H1 (cell line): Measurements from ENCODE around the gene RNU6-9. TPM values are rescaled to one million over a fixed set of nuclear protein-coding genes. Genes with fewer than 3 reads are reported as not detected.
"Not testable (repeated sequence)": the region's sequence is repeated elsewhere in the genome, so short reads cannot be mapped to it uniquely, and the experiment has no call there.

Experiments
- CTCF ChIA-PET: fragments of 300-600 bp; sonication (Branson Sonifier 250); formaldehyde crosslinking; loops from one replicate; lab custom pipeline; 2021; ENCODE audit not compliant: partially characterized antibody; lab: Charles Lee
- POLR2A ChIA-PET: fragments of 300-600 bp; sonication (Branson Sonifier 250); formaldehyde crosslinking; loops from one replicate; lab custom pipeline; 2021; ENCODE audit warnings: inconsistent platforms; ENCODE audit not compliant: partially characterized antibody; lab: Charles Lee
- DNase-seq, 2 experiments: peaks; one replicate each; pipeline versions ENCODE4 v3.0.0 to v3.0.0-alpha.2; 2010 to 2022; ENCODE audit warnings: low spot score in 2 of 2, low read depth in 1 of 2, mixed read lengths in 1 of 2
- FAIRE-seq: peaks from 2 replicates; lab custom pipeline; 2011; peaks lifted over from hg19 to GRCh38; lab: Jason Lieb, UNC
- H2AFZ ChIP-seq: 2 replicates; pipeline ENCODE4 v1.8.1; 2012; ENCODE audit warnings: low read length, inconsistent platforms
- H2AK5ac ChIP-seq: 2 replicates; pipeline ENCODE4 v1.6.1; 2013; ENCODE audit warnings: low read depth, low read length
- H2BK120ac ChIP-seq: replicated peaks from 2 replicates; pipeline ENCODE3; 2013; ENCODE audit warnings: low read depth, low read length, inconsistent platforms
- H2BK12ac ChIP-seq: 2 replicates; pipeline ENCODE4 v1.6.1; 2013; ENCODE audit warnings: low read depth, low read length
- H2BK15ac ChIP-seq: 2 replicates; pipeline ENCODE4 v1.6.1; 2013; ENCODE audit warnings: low read length
- H2BK20ac ChIP-seq: 2 replicates; pipeline ENCODE4 v1.6.1; 2013; ENCODE audit warnings: low read length
- H2BK5ac ChIP-seq: 2 replicates; pipeline ENCODE4 v1.6.1; 2013; ENCODE audit warnings: low read depth, low read length
- H3K14ac ChIP-seq: 2 replicates; pipeline ENCODE4 v1.6.1; 2013; ENCODE audit warnings: inconsistent platforms; ENCODE audit not compliant: insufficient read length
- H3K18ac ChIP-seq: 2 replicates; pipeline ENCODE4 v1.6.1; 2013; ENCODE audit warnings: low read length; ENCODE audit errors: extremely low read depth
- H3K23ac ChIP-seq: 2 replicates; pipeline ENCODE4 v1.6.1; 2013; ENCODE audit warnings: inconsistent platforms; ENCODE audit not compliant: insufficient read length
- H3K23me2 ChIP-seq: 2 replicates; pipeline ENCODE4 v1.6.1; 2013; ENCODE audit warnings: low read depth, low read length
- H3K27ac ChIP-seq: 2 replicates; pipeline ENCODE4 v1.6.1; 2011; ENCODE audit warnings: low read depth, low read length, inconsistent platforms
- H3K27me3 ChIP-seq, 4 experiments: replicated peaks in 1 of 4; 1 replicate in 1 of 4; 2 replicates in 3 of 4; pipeline versions ENCODE4 v1.6.1 to v1.8.1; 2011 to 2013; ENCODE audit warnings: low read length in 3 of 4, mild to moderate bottlenecking in 3 of 4, inconsistent platforms in 2 of 4, mixed read lengths in 2 of 4, moderate library complexity in 1 of 4; ENCODE audit not compliant: control insufficient read depth in 3 of 4, insufficient read depth in 3 of 4; ENCODE audit errors: extremely low read depth in 1 of 4
- H3K36me3 ChIP-seq, 4 experiments: 2 replicates each; pipeline versions ENCODE4 v1.6.1 to v1.8.1; 2011 to 2013; ENCODE audit warnings: mild to moderate bottlenecking in 4 of 4, low read length in 3 of 4, moderate library complexity in 2 of 4, control low read depth in 1 of 4, inconsistent platforms in 1 of 4; ENCODE audit not compliant: insufficient read depth in 4 of 4, control insufficient read depth in 2 of 4
- H3K4ac ChIP-seq: replicated peaks from 2 replicates; pipeline ENCODE3; 2013; ENCODE audit warnings: low read length, low read depth, mixed read lengths, inconsistent platforms; ENCODE audit not compliant: insufficient read length
- H3K4me1 ChIP-seq, 4 experiments: replicated peaks in 1 of 4; 1 replicate in 1 of 4; 2 replicates in 3 of 4; pipeline versions ENCODE4 v1.6.1 to v1.8.1; 2011 to 2013; ENCODE audit warnings: low read length in 3 of 4, inconsistent platforms in 2 of 4, mixed read lengths in 1 of 4; ENCODE audit not compliant: insufficient read depth in 4 of 4, control insufficient read depth in 3 of 4
- H3K4me2 ChIP-seq, 2 experiments: 2 replicates each; pipeline versions ENCODE4 v1.6.1 to v1.8.1; 2011 to 2013; ENCODE audit warnings: low read depth in 2 of 2, low read length in 2 of 2, control low read depth in 1 of 2, inconsistent platforms in 1 of 2, mild to moderate bottlenecking in 1 of 2; ENCODE audit not compliant: insufficient read depth in 1 of 2
- H3K4me3 ChIP-seq, 4 experiments: fragments of 200-600, 300-600 bp in 1 of 4; sonication (generic), shearing (Covaris generic), sonication (Bioruptor Twin) in 1 of 4; 2 replicates each; pipeline versions ENCODE4 v1.5.1 to v1.8.1; 2011 to 2016; ENCODE audit warnings: low read length in 4 of 4, low read depth in 3 of 4, control low read depth in 2 of 4, inconsistent platforms in 2 of 4, mild to moderate bottlenecking in 2 of 4, mixed read lengths in 1 of 4, moderate library complexity in 1 of 4; ENCODE audit not compliant: insufficient read depth in 2 of 4; ENCODE audit errors: extremely low read depth in 1 of 4
- H3K56ac ChIP-seq: replicated peaks from 2 replicates; pipeline ENCODE3; 2013; ENCODE audit warnings: low read depth, mild to moderate bottlenecking, mixed read lengths, low read length, inconsistent platforms; ENCODE audit not compliant: insufficient read length
- H3K79me1 ChIP-seq: 2 replicates; pipeline ENCODE4 v1.6.1; 2013; ENCODE audit warnings: low read depth, low read length, control low read depth
- H3K79me2 ChIP-seq, 2 experiments: 2 replicates each; pipeline versions ENCODE4 v1.6.1 to v1.8.1; 2012 to 2013; ENCODE audit warnings: low read length in 2 of 2, mild to moderate bottlenecking in 2 of 2, inconsistent platforms in 1 of 2; ENCODE audit not compliant: insufficient read depth in 2 of 2, control insufficient read depth in 1 of 2
- H3K9ac ChIP-seq, 4 experiments: replicated peaks in 1 of 4; 1 replicate in 1 of 4; 2 replicates in 3 of 4; pipeline versions ENCODE4 v1.6.1 to v1.8.1; 2011 to 2013; ENCODE audit warnings: low read depth in 3 of 4, low read length in 3 of 4, control low read depth in 2 of 4, mild to moderate bottlenecking in 2 of 4, moderate library complexity in 2 of 4, inconsistent platforms in 1 of 4; ENCODE audit errors: extremely low read depth in 1 of 4
- H3K9me3 ChIP-seq, 2 experiments: 2 replicates each; pipeline versions ENCODE4 v1.6.1 to v1.8.1; 2012 to 2013; ENCODE audit warnings: mild to moderate bottlenecking in 2 of 2, moderate library complexity in 2 of 2, control low read depth in 1 of 2, inconsistent platforms in 1 of 2, low read depth in 1 of 2, low read length in 1 of 2, mixed read lengths in 1 of 2; ENCODE audit not compliant: insufficient read depth in 2 of 2
- H4K20me1 ChIP-seq, 2 experiments: replicated peaks in 1 of 2; 2 replicates each; pipeline versions ENCODE3 to v1.8.1; 2011 to 2013; ENCODE audit warnings: inconsistent platforms in 2 of 2, low read length in 2 of 2, mild to moderate bottlenecking in 1 of 2; ENCODE audit not compliant: insufficient read depth in 2 of 2, control insufficient read depth in 1 of 2
- H4K5ac ChIP-seq: 2 replicates; pipeline ENCODE4 v1.6.1; 2013; ENCODE audit warnings: low read length, low read depth, mixed read lengths, inconsistent platforms; ENCODE audit not compliant: insufficient read length
- H4K8ac ChIP-seq: 2 replicates; pipeline ENCODE4 v1.8.0; 2013; ENCODE audit warnings: mild to moderate bottlenecking, moderate library complexity, low read length, inconsistent platforms; ENCODE audit not compliant: insufficient read depth; ENCODE audit errors: extremely low read depth
- H4K91ac ChIP-seq: replicated peaks from 2 replicates; pipeline ENCODE3; 2013; ENCODE audit warnings: low read length, mixed read lengths, inconsistent platforms; ENCODE audit not compliant: insufficient read length
- WGBS, 2 experiments: shearing (Covaris generic) in 1 of 2; methylation state at CpG; one replicate each; pipeline versions ENCODE4 v1.1.6 to v1.1.7; 2013 to 2015; ENCODE audit warnings: low lambda C conversion rate in 2 of 2, mixed read lengths in 2 of 2, inconsistent platforms in 1 of 2, low coverage in 1 of 2, missing lambda C conversion rate in 1 of 2; ENCODE audit not compliant: insufficient replicate concordance in 2 of 2, insufficient coverage in 1 of 2, insufficient read length in 1 of 2; ENCODE audit errors: extremely low coverage in 1 of 2, missing lambda C conversion rate in 1 of 2; 5-methylcytosine and 5-hydroxymethylcytosine counted together
- polyA plus RNA-seq, 7 experiments: library from polyadenylated mRNA; depleted of rRNA in 3 of 7; stranded (reverse) in 5 of 7; unstranded in 2 of 7; fragments of >200 nt in 5 of 7; fragments of 200-250 nt in 2 of 7; gene quantifications; 1 replicate in 5 of 7; 2 replicates in 1 of 7; 4 replicates in 1 of 7; pipeline versions ENCODE4 v1.2.1 to v1.2.3, GENCODE V29; 2011 to 2013; ENCODE audit warnings: missing spikeins in 2 of 7, mixed read lengths in 2 of 7
- total RNA-seq: library from RNA; stranded (reverse); fragmentation: NEBNext Ultra II Directional; extraction: Animal tissue kit (Norgen Biotek cat#: 25700); gene quantifications from 2 replicates; pipeline ENCODE4 v1.2.1, GENCODE V29; 2021

The RNU6-9 gene
- total and polyA plus RNA-seq, 2 of the 8 experiments (the other 6 are each of a cell fraction or from before 2014, with no cell fraction given): not detected

DNA sequence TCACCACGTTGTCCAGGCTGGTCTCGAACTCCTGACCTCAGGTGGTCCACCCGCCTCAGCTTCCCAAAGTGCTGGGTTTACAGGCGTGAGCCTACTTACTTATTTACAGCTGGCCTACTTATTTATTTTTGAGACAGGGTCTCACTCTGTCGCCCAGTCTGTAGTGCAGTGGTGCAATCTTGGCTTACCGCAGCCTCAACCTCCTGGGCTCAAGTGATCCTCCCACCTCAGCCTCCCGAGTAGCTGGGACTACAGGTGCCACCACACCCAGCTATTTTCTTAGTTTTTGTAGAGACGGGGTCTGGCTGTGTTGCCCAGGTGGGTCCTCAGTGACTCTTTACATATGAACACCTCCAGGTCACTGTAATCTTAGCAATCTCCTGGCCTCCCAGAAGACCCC is 44.1 kb upstream of the RNU6-9 start:
- not testable (repeated sequence) for H3K23me2 ChIP-seq, H2BK120ac ChIP-seq, H4K8ac ChIP-seq, H2AFZ ChIP-seq, H3K27ac ChIP-seq, H2BK15ac ChIP-seq, FAIRE-seq, H3K23ac ChIP-seq, H4K20me1 ChIP-seq, H4K91ac ChIP-seq, H3K4me1 ChIP-seq, DNase-seq, H3K9me3 ChIP-seq, H4K5ac ChIP-seq, H2BK20ac ChIP-seq, H3K36me3 ChIP-seq, H3K56ac ChIP-seq, H3K9ac ChIP-seq, H3K4ac ChIP-seq, H2BK5ac ChIP-seq, H2AK5ac ChIP-seq, H3K14ac ChIP-seq, H3K4me3 ChIP-seq, H3K79me2 ChIP-seq, H3K79me1 ChIP-seq, H3K18ac ChIP-seq, H2BK12ac ChIP-seq, H3K4me2 ChIP-seq, H3K27me3 ChIP-seq
- 80% methylated on average over 8 of the region's 8 CpGs; no CpG with 5 or more reads in 1 of the 2 experiments for WGBS, 2 experiments
- POLR2A ChIA-PET: interaction anchor here (1.5 to 2.9 kb wide), 2 partner anchors 53 to 70 kb away, joined by 3 to 9 read pairs; partner anchors contain the start of gene PTBP1
- CTCF ChIA-PET: interaction anchor here (0.9 to 1.9 kb wide), 6 partner anchors 9 to 115 kb away, joined by 3 to 6 read pairs (median 3); no protein-coding TSS in a partner anchor
